GM12878 (cell line): ENCODE data around the gene QSOX2. TPM values are rescaled to one million over a fixed set of nuclear protein-coding genes. Genes with fewer than 3 reads are reported as not detected.

ENCODE experiments used
- ATAC-seq: fragments of 200-7000 bp; cut with Tn5 transposase; 3 replicates; pipeline ENCODE4 v1.9.1; 2020; ENCODE audit warnings: mild to moderate bottlenecking, moderate library complexity
- BruUV-seq: library from RNA; stranded (reverse); fragments of 400-500 nt; replicated peaks from 2 replicates; lab custom pipeline; 2021; lab: Mats Ljungman, UMichigan
- CTCF ChIA-PET: fragments of 300-600 bp; sonication (Branson Sonifier 250); formaldehyde crosslinking; extraction: SDS; loops from one replicate; lab custom pipeline; 2021; ENCODE audit warnings: inconsistent platforms; lab: Yijun Ruan, JAX
- POLR2A ChIA-PET: fragments of 350-600 bp; formaldehyde crosslinking; extraction: SDS; loops from one replicate; lab custom pipeline; 2021; ENCODE audit warnings: inconsistent platforms; lab: Charles Lee
- RAD21 ChIA-PET: fragments of 300-600 bp; sonication (Branson Sonifier 250); formaldehyde crosslinking; loops from one replicate; lab custom pipeline; 2023; ENCODE audit warnings: antibody characterized with exemption; ENCODE audit not compliant: unreplicated experiment; lab: Charles Lee
- SMC1A ChIA-PET: fragments of 300-600 bp; sonication (Branson Sonifier 250); formaldehyde crosslinking; loops from one replicate; lab custom pipeline; 2023; ENCODE audit not compliant: unreplicated experiment, uncharacterized antibody; lab: Charles Lee
- DNase-seq: peaks from one replicate; pipeline ENCODE4 v3.0.0-alpha.2; 2011; ENCODE audit warnings: low read depth, low spot score
- FAIRE-seq: peaks from 3 replicates; lab custom pipeline; 2011; peaks lifted over from hg19 to GRCh38; lab: Jason Lieb, UNC
- H2AFZ ChIP-seq: 2 replicates; pipeline ENCODE4 v1.6.0; 2011; ENCODE audit warnings: low read depth, low read length, control low read depth; ENCODE audit not compliant: control insufficient read depth
- H3K27ac ChIP-seq: 2 replicates; pipeline ENCODE4 v1.5.1; 2011; ENCODE audit warnings: control low read depth; ENCODE audit not compliant: control insufficient read depth, insufficient read depth
- H3K27me3 ChIP-seq, 2 experiments: replicated peaks in 1 of 2; 2 replicates each; pipeline versions ENCODE4 v1.6.0 to v1.6.1; 2011; ENCODE audit warnings: low read length in 1 of 2; ENCODE audit not compliant: control insufficient read depth in 2 of 2, insufficient read depth in 2 of 2
- H3K36me3 ChIP-seq, 2 experiments: 2 replicates each; pipeline ENCODE4 v1.5.1; 2011; ENCODE audit warnings: low read length in 1 of 2; ENCODE audit not compliant: control insufficient read depth in 2 of 2, insufficient read depth in 2 of 2
- H3K4me1 ChIP-seq: 2 replicates; pipeline ENCODE4 v1.6.1; 2011; ENCODE audit warnings: mild to moderate bottlenecking, low read length, moderate library complexity, mixed read lengths; ENCODE audit not compliant: control insufficient read depth, insufficient read depth
- H3K4me2 ChIP-seq: 2 replicates; pipeline ENCODE4 v1.6.0; 2011; ENCODE audit warnings: control low read depth; ENCODE audit not compliant: control insufficient read depth, insufficient read depth
- H3K4me3 ChIP-seq: fragments of 200-600 bp; sonication (generic); 2 replicates; pipeline ENCODE4 v1.5.1; 2016
- H3K79me2 ChIP-seq: 2 replicates; pipeline ENCODE4 v1.6.0; 2011; ENCODE audit warnings: low read length; ENCODE audit not compliant: control insufficient read depth, insufficient read depth
- H3K9ac ChIP-seq: 2 replicates; pipeline ENCODE4 v1.8.0; 2011; ENCODE audit warnings: low read length, control low read depth, mixed read lengths; ENCODE audit not compliant: control insufficient read depth, insufficient read depth
- H3K9me3 ChIP-seq: replicated peaks from 3 replicates; pipeline ENCODE4 v1.5.1; 2011; ENCODE audit warnings: mild to moderate bottlenecking, low read length; ENCODE audit not compliant: control insufficient read depth, insufficient read depth
- H4K20me1 ChIP-seq: 2 replicates; pipeline ENCODE4 v1.6.0; 2011; ENCODE audit not compliant: control insufficient read depth, insufficient read depth
- KAT2A ChIP-seq: conservative IDR thresholded peaks from 2 replicates; pipeline ENCODE4 v1.6.1; 2011; ENCODE audit warnings: low read depth, low read length; ENCODE audit not compliant: control insufficient read depth
- SREBF2 ChIP-seq: IDR thresholded peaks from 2 replicates; pipeline ENCODE4 v1.6.1; 2012; ENCODE audit warnings: mild to moderate bottlenecking, low read length
- WGBS: methylation state at CpG from one replicate; pipeline ENCODE4 v1.1.6; 2016; ENCODE audit warnings: low lambda C conversion rate; ENCODE audit not compliant: insufficient replicate concordance, insufficient coverage; ENCODE audit errors: missing lambda C conversion rate; 5-methylcytosine and 5-hydroxymethylcytosine counted together
- in situ Hi-C: fragments of 300-500 bp; cut with MboI; formaldehyde crosslinking; loops from 9 replicates; pipeline ENCODE4 v1.14.3; 2018; ENCODE audit warnings: mixed read lengths
- intact Hi-C: fragments of 100-400 bp; cut with micrococcal nuclease; formaldehyde crosslinking; loops from one replicate; pipeline ENCODE4 v1.14.2; 2022; ENCODE audit not compliant: unreplicated experiment
- polyA plus RNA-seq, 11 experiments: library from polyadenylated mRNA; depleted of rRNA in 4 of 11; unstranded in 6 of 11; stranded (reverse) in 5 of 11; fragments of >200 nt; fragmentation: Nextera tagmentation in 4 of 11; fragmentation: Illumina TruSeq in 1 of 11; extraction: Ambion mirVana in 4 of 11; extraction: Trizol in 1 of 11; gene quantifications; 1 replicate in 1 of 11; 2 replicates in 10 of 11; pipeline versions ENCODE4 v1.2.1 to v1.2.3, GENCODE V29; 2011 to 2016; ENCODE audit warnings: inconsistent platforms in 2 of 11, missing spikeins in 2 of 11, low read depth in 1 of 11
- total RNA-seq, 4 experiments: library from RNA; depleted of rRNA in 3 of 4; stranded (reverse); fragments of >200 nt in 3 of 4; fragmentation: Illumina TruSeq in 1 of 4; extraction: Trizol in 1 of 4; gene quantifications; 2 replicates each; pipeline versions ENCODE4 v1.2.1 to v1.2.3, GENCODE V29; 2013 to 2021
- TF ChIP-seq, protein P1 (sequence below): IDR thresholded peaks from 2 replicates; pipeline ENCODE4 v1.6.1; 2012; ENCODE audit warnings: low read depth, low read length, improper control_type of control experiment

QSOX2 gene
- total and polyA plus RNA-seq, 10 of the 15 experiments (the other 5 are each of a cell fraction or from before 2014, with no cell fraction given) = 0.34 to 16.1 (median 8.2) TPM

DNA sequence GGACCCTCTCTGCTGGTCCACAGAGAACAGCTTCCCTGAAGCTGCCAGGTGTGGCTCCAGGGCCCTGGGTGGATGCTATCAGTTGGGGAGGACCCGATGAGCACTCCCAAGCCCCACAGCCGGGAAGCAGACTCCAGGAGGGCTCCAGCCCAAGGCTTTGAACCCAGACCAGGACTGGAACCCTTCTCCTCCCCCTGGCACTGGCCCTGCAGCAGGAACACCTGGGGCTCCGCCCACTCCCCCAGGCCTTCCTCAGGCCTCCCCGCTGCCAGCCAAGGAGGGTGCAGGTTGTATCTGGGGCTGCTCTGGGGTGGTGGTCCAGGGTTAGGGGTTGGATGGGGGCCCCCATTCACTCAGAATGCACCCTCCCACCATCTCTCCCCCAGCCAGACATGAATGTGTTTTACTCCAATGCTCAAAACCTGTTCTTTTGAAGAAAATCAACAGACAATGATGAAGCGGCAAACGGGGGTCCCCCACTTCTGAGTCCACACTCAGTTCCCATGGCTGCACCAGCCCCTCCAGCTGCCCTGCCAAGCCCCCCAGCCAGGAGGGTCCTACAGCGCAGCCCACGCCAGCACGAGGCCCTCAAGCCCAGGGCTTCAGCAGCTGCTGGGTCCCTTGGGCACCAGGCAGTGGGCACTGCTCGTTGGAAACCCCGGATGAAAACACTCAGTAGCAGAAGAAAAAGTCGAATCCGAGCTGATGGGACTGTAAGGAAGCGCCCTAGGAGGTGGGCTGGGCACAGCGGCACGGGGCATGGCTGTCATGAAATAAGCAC lies 35.1 kb upstream of the QSOX2 start:
- ATAC-seq = no peak
- Histone ChIP-seq H2AFZ (no peak overlapping the region), H3K4me1 (no peaks in the 10 kb centered on the region), H4K20me1 (no peaks in the 10 kb centered on the region), H3K27ac (no peak overlapping the region), H3K4me3 (no peak overlapping the region), H3K4me2 (no peak overlapping the region), H3K27me3 (no peaks in the 10 kb centered on the region), H3K9me3 (no peaks in the 10 kb centered on the region), H3K36me3 (no peaks in the 10 kb centered on the region), H3K9ac (no peak overlapping the region), H3K79me2 (no peaks in the 10 kb centered on the region)
- BruUV-seq = no TSS peak
- ChIA-PET SMC1A (no interaction called here), CTCF (no interaction called here), POLR2A (no interaction called here), RAD21 (no interaction called here)
- 19% methylated on average over 16 of the region's 16 CpGs for WGBS
- no peak for FAIRE-seq
- intact Hi-C loops = loop anchor here (10.0 kb wide), 1 partner anchor 316 kb away; the partner anchor contains the start of gene UBAC1
- no peak for TF ChIP-seq SREBF2
- in situ Hi-C loops = no loop called here
- DNase-seq = no peak

DNA sequence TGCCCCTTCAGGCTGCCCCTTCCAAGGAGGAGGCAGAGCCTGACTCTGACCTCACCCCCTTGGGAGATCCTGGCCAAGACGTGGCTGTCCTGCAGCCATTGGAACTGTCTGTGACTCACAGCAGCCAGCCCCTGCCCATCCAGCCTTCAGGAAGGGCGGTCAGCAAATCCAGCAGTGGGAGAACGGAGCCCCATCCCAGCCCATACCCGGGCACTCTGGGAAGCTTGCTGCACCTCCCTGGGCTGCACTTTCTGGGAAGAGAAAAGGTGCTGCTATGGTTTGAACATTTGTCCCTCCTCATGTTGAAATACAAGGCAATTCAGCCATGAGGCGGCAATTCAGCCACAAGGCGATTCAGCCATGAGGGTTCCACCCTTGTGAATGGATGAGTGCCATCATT lies 33.9 kb upstream of the QSOX2 start:
- intact Hi-C loops = no loop called here

More for the DNA sequence above, 33.9 kb upstream of the QSOX2 start:
- DNase-seq (no peak), FAIRE-seq (no peak), ATAC-seq (no peak)
- no peak overlapping the region for H2AFZ ChIP-seq
- in situ Hi-C loops = no loop called here
- no peak overlapping the region for H3K27ac ChIP-seq
- ChIA-PET CTCF (interaction anchor here (0.8 to 2.2 kb wide), 2 partner anchors 109 to 157 kb away, joined by 4 to 9 read pairs; no protein-coding TSS in a partner anchor), SMC1A (no interaction called here), RAD21 (interaction anchor here (1.6 kb wide), 1 partner anchor 109 kb away, joined by 6 read pairs; no protein-coding TSS in a partner anchor), POLR2A (no interaction called here)
- TF ChIP-seq, protein P1, sequence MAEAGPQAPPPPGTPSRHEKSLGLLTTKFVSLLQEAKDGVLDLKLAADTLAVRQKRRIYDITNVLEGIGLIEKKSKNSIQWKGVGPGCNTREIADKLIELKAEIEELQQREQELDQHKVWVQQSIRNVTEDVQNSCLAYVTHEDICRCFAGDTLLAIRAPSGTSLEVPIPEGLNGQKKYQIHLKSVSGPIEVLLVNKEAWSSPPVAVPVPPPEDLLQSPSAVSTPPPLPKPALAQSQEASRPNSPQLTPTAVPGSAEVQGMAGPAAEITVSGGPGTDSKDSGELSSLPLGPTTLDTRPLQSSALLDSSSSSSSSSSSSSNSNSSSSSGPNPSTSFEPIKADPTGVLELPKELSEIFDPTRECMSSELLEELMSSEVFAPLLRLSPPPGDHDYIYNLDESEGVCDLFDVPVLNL = no peak
- no peak for TF ChIP-seq KAT2A
- no peaks in the 10 kb centered on the region for H3K4me1 ChIP-seq
- WGBS = 50% methylated on average over 6 of the region's 6 CpGs
- H3K9ac ChIP-seq = no peak overlapping the region
- H3K36me3 ChIP-seq = no peaks in the 10 kb centered on the region
- no peak overlapping the region for H3K4me2 ChIP-seq
- BruUV-seq = no TSS peak
- H3K27me3 ChIP-seq = no peaks in the 10 kb centered on the region; a peak in 1 of 4 replicates
- H3K9me3 ChIP-seq = no peaks in the 10 kb centered on the region
- H4K20me1 ChIP-seq = no peaks in the 10 kb centered on the region
- no peaks in the 10 kb centered on the region for H3K79me2 ChIP-seq
- no peak overlapping the region for H3K4me3 ChIP-seq
